Retinal pigment epithelial cell (primary cell): ENCODE measurements around the gene TRIM24.

Experiments
- DNase-seq: peaks from one replicate; pipeline ENCODE4 v3.0.0-alpha.2; 2010; ENCODE audit warnings: low read depth
- H3K4me3 ChIP-seq: 2 replicates; pipeline ENCODE4 v1.5.1; 2011; ENCODE audit warnings: mild to moderate bottlenecking, low read length, control low read depth, moderate library complexity
- TF ChIP-seq, protein P1 (sequence below): conservative IDR thresholded peaks from 2 replicates; pipeline ENCODE4 v1.5.1; 2011; ENCODE audit warnings: low read depth, low read length, control low read depth, inconsistent platforms

TRIM24 gene

DNA sequence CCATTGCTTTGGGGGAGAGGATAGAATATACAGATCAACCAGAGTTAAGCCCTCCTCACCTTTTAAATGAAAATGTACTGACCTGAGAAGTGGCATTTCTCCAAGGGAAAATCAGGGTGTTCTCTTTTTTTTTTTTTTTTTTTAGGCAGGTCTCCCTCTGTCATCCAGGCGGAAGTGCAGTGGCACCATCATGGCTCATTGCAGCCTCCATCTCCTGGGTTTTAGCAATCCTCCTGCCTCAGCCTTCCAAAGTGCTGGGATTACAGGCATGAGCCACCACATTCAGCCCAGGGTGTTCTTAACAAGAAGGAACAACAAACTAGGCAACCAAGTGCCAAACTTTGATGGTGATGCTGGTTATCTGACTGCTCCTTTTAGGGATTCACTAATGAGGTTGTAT is 130.1 kb downstream of the TRIM24 start:
- no peak for DNase-seq
- no peak overlapping the region for H3K4me3 ChIP-seq
- TF ChIP-seq, protein P1, sequence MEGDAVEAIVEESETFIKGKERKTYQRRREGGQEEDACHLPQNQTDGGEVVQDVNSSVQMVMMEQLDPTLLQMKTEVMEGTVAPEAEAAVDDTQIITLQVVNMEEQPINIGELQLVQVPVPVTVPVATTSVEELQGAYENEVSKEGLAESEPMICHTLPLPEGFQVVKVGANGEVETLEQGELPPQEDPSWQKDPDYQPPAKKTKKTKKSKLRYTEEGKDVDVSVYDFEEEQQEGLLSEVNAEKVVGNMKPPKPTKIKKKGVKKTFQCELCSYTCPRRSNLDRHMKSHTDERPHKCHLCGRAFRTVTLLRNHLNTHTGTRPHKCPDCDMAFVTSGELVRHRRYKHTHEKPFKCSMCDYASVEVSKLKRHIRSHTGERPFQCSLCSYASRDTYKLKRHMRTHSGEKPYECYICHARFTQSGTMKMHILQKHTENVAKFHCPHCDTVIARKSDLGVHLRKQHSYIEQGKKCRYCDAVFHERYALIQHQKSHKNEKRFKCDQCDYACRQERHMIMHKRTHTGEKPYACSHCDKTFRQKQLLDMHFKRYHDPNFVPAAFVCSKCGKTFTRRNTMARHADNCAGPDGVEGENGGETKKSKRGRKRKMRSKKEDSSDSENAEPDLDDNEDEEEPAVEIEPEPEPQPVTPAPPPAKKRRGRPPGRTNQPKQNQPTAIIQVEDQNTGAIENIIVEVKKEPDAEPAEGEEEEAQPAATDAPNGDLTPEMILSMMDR: no peak

DNA sequence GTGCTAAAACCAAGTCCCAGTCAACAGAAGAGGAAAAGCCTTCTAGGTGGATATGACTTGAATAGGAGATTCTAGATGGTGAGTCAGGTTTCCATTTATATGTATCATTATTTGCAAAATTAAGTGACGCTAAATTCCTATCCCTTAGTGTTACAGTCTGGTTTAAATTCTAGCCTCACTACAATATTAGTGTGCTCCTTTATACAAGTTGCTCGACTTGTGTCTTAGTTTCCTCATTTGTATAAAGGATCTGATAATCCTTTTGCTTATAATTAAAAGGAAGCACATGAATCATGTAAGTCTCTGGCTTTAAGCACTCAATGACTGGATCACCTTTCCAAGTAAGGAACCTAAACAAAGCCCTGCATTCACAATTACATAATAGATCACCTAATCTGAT is 135.4 kb downstream of the TRIM24 start:
- TF ChIP-seq, protein P1: no peak
- H3K4me3 ChIP-seq: no peak overlapping the region
- peak; percentile 34 for DNase-seq

DNA sequence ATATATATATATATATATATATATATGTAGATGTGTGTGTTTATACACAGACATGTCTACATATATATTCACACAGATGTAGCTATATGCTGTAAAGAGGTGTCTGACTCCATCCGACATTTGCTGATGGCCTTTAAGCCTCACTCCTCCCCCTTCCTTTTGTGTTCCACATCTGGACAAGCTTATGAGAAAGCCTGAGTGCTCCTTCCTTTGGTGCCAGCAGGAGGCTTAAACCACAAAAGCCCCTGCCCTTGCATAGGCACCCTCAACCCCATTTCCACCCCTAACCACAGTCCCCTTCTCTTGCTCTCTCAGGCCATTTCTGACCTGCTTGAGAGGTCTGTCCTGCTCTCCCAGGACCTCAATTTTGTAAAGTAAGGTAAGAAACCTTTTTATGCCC is 142.4 kb downstream of the TRIM24 start:
- H3K4me3 ChIP-seq: no peak overlapping the region
- TF ChIP-seq, protein P1: no peak
- DNase-seq: no peak

DNA sequence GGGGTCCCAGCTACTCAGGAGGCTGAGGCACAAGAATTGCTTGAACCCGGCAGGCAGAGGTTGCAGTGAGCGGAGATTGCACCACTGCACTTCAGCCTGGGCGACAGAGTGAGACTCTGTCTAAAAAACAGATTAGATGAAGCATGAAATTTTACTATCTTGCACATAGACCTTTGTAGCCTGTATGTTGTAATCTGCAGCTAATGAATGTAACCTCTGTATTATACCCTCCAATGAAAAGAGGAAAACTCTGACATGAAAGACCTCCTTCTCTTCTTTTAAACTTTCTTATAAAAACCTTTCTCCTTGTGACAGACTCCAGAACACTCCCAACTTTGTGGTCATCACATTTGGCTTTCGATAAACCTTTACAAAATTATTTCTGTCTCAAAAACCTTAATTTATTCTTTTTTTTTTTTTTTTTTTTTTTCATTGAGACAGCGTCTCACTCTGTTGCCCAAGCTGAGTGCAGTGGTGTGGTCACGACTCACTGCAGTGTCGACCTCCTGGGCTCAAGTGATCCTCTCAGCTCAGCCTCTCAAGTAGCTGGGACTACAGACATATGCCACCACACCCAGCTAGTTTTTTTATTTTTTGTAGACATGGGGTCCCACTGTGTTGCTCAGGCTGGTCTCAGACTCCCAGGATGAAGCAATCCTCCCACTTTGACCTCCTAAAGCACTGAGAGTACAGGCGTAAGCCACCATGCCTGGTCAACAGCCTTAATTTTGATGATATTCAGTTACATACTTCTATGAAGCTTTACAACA is 143.7 kb downstream of the TRIM24 start:
- no peak for DNase-seq
- H3K4me3 ChIP-seq: no peak overlapping the region

DNA sequence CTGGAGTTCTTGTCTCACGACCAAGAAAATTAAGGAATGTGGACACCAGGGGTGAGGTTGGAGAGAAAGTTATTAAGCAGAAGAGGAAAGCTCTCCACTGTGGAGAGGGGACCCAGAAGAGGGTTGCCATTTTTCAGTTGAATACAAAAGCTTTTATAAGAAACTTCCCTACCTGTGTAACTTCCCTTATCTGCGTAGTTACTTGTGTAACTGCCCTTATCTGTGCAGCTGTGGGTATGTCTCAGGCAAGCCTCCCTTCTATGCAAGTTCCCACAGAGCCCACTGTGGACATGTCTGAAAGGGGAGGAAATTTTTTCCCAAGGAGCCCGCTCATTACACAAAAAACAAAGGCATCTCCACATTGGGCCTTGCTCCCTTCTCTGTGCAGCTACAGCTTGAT is 146.2 kb downstream of the TRIM24 start:
- TF ChIP-seq, protein P1: no peak
- H3K4me3 ChIP-seq: no peak overlapping the region
- no peak for DNase-seq

More for the DNA sequence above, 143.7 kb downstream of the TRIM24 start:
- TF ChIP-seq, protein P1: no peak

DNA sequence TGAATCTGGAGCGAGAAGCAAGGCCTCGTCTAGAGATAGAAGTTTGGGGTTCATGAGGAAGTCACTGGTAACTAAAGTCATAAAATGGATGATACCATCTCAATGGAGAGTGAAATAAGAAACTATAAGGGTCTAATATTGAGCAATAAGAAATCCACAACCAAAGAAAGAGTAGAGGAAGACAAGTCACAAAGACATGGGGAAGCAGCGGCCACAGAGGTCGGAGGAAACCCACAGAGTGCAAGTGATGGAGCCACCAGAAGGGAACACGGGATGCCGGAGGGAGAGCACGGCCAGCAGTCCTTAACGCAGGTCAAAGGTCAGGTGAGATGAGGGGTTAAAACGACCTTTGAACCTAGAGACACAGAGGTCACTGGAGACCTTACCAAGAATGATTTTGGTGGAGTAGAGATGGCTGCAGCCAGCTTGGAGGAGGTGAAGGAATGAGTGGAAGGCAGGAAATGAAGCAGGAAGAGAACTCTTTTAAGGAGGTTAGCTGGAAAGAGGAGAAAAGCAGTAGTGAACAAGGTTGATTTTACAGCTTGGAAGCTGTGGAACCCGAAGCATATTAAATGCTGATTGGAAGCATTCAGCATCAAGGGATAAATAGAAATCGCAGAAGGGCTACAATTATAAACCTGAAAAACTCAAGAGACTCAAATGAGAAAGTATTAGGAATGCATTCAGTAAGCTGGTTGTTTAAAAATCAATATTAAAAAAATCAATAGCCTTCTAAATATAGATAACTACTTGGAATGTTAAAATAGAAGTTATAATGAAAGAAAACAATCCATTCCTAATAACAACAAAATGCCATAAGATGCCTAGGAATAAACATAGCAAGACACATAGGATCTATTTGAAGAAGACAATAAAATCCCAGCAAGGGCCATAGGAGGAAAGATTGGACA is 147.4 kb downstream of the TRIM24 start:
- TF ChIP-seq, protein P1: no peak
- no peak overlapping the region for H3K4me3 ChIP-seq
- no peak for DNase-seq
